GM12878 (cell line): ENCODE measurements around the gene TCIRG1.

Experiments
- CEBPB ChIP-seq, 2 experiments: fragments of 150-350 bp in 1 of 2; IDR thresholded peaks; 2 replicates each; pipeline ENCODE4 v1.6.1; 2012 to 2014; ENCODE audit warnings: low read depth in 2 of 2, low read length in 2 of 2, borderline replicate concordance in 1 of 2, inconsistent platforms in 1 of 2
- CTCF ChIP-seq, 3 experiments: IDR thresholded peaks in 2 of 3; conservative IDR thresholded peaks in 1 of 3; 2 replicates each; pipeline ENCODE4 v1.5.1; 2011; ENCODE audit warnings: low read depth in 3 of 3, low read length in 3 of 3, mild to moderate bottlenecking in 3 of 3, control low read depth in 2 of 3, moderate library complexity in 2 of 3, inconsistent platforms in 1 of 3, mixed read lengths in 1 of 3; ENCODE audit not compliant: control insufficient read depth in 2 of 3, insufficient read depth in 1 of 3; ENCODE audit errors: extremely low read depth in 1 of 3
- MLLT1 ChIP-seq: fragments of 450-650 bp; IDR thresholded peaks from 2 replicates; pipeline ENCODE4 v1.6.1; 2016; ENCODE audit warnings: mild to moderate bottlenecking
- NKRF ChIP-seq: fragments of 450-650 bp; conservative IDR thresholded peaks from 2 replicates; pipeline ENCODE4 v1.6.1; 2017; ENCODE audit warnings: mild to moderate bottlenecking, moderate library complexity
- NRF1 ChIP-seq: conservative IDR thresholded peaks from 2 replicates; pipeline ENCODE4 v1.6.1; 2011; ENCODE audit warnings: mild to moderate bottlenecking, low read depth, low read length, improper control_type of control experiment
- POLR2A ChIP-seq: IDR thresholded peaks from 2 replicates; pipeline ENCODE4 v1.6.1; 2011; ENCODE audit warnings: low read depth, mild to moderate bottlenecking, low read length
- RAD21 ChIP-seq: IDR thresholded peaks from 2 replicates; pipeline ENCODE4 v1.6.1; 2011; ENCODE audit warnings: mild to moderate bottlenecking, low read depth, low read length, moderate library complexity; ENCODE audit not compliant: insufficient read depth
- SPI1 ChIP-seq: IDR thresholded peaks from 2 replicates; pipeline ENCODE4 v1.6.1; 2011; ENCODE audit warnings: low read depth, mild to moderate bottlenecking, low read length, moderate library complexity, borderline replicate concordance; ENCODE audit not compliant: insufficient read depth
- TAF1 ChIP-seq: IDR thresholded peaks from 2 replicates; pipeline ENCODE4 v1.6.1; 2011; ENCODE audit warnings: mild to moderate bottlenecking, low read depth, low read length, borderline replicate concordance
- TARDBP ChIP-seq: IDR thresholded peaks from 2 replicates; pipeline ENCODE4 v1.6.1; 2016; ENCODE audit warnings: borderline replicate concordance
- ZBTB4 ChIP-seq: fragments of 450-650 bp; formaldehyde crosslinking; IDR thresholded peaks from 2 replicates; pipeline ENCODE4 v1.4.0; 2022; ENCODE audit warnings: mild to moderate bottlenecking, moderate library complexity
- ZZZ3 ChIP-seq: IDR thresholded peaks from 2 replicates; pipeline ENCODE4 v1.6.1; 2011; ENCODE audit warnings: low read depth; ENCODE audit not compliant: control insufficient read depth, insufficient read length

GRCh38 chr11:68003846-68004550, 34.8 kb upstream of the TCIRG1 start, which contains the start of gene UNC93B1:
- TF ChIP-seq ZZZ3, result no peak
- peak; percentile 70; the same call in 1 of the 2 replicates for TF ChIP-seq SPI1
- no peak for TF ChIP-seq RAD21
- no peak for TF ChIP-seq ZBTB4 (CRISPR knock-in tag)
- 0 out of 2 replicates have a peak, but pooled peaks have one; percentile 32 for TF ChIP-seq MLLT1
- peak; percentile 49 for TF ChIP-seq NRF1
- TF ChIP-seq CEBPB (IDR thresholded peaks at IDR 0.05; ENCODE audit: borderline replicate concordance in 1 of 2, low read depth in 2 of 2, low read length in 2 of 2), result no peak
- no peak for TF ChIP-seq CTCF (IDR thresholded peaks at IDR 0.05 in 2 of 3, conservative IDR thresholded peaks at IDR 0.05 in 1 of 3; ENCODE audit: control insufficient read depth in 2 of 3, extremely low read depth in 1 of 3, insufficient read depth in 1 of 3, low read depth in 3 of 3, low read length in 3 of 3)
- peak; percentile 87 for TF ChIP-seq POLR2A
- TF ChIP-seq NKRF, result no peak
- TF ChIP-seq TAF1, result peak; percentile 62; the same call in 1 of the 2 replicates
- TF ChIP-seq TARDBP, result no peak
